NCI-H128 (cell line): Measurements from ENCODE around the gene CD59.
"Not testable (repeated sequence)": the region's sequence is repeated elsewhere in the genome, so short reads cannot be mapped to it uniquely, and the experiment has no call there.

Experiments
- DNase-seq: peaks from one replicate; lab custom pipeline; 2025; ENCODE audit not compliant: unreplicated experiment; lab: John Stamatoyannopoulos, UW

CD59 gene

DNA sequence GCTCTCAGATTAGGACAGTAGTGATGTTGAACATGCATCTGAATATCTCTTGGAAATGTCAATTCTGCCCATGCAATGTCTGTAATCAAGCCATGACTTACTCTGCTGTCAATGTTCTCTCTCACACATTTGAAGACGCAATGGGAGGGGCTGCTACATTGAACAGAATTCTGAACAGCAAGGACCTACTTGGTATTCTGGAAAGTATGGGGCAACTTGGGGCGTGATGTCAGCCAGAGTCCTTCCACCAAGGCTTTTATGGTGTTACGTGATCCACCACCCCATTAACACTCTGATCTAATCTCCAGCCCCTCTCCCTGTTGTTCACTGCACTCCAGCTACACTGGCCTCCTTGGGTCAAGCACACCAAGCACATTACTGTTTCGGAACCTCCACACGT is 7.1 kb upstream of the CD59 start:
- DNase-seq, result no peak

DNA sequence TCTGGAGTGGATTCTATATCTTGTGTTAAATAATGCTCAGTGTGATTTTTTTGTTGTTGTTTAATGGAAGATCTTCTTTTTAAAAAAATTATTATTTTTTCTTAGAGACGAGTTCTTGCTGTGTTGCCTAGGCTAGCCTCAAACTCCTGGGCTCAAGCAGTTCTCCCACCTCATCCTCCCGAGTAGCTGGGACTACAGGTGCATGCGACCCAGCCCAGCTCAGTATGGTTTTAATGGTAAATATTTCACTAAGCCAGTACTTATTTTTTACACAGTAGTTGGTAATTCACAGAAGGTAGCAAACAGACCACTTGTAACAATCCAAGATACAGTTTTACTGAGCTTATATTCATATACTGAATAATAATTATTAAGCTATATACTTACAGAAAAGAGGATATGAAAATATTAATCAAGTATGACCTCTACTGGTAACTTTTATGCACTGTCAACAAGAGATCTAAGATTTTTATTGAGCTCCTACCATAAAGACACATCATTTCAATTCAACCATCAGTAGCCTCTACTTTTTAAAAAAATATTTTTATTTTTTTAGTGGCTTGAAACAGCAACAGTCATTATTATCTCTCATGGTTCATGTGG is 6.1 kb upstream of the CD59 start:
- DNase-seq, result no peak

DNA sequence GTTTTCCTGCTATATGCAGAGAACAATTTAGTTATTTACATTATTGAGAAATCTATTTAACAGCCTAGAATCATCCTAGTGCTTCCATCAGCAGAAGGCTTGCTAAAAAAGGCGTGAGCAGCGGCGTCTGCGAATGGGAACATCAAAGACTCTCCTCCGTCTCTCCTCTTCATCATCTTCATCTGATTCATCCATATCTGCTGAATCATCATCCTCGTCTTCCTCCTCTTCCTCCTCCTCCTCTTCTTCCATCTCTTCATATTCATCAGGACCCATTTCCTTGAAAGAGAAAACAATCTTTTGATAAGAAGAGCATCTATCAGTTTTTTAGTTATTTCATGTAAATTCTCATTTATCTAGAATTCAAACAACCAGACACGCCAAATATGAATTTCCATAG is 5.6 kb upstream of the CD59 start:
- DNase-seq, result no peak

DNA sequence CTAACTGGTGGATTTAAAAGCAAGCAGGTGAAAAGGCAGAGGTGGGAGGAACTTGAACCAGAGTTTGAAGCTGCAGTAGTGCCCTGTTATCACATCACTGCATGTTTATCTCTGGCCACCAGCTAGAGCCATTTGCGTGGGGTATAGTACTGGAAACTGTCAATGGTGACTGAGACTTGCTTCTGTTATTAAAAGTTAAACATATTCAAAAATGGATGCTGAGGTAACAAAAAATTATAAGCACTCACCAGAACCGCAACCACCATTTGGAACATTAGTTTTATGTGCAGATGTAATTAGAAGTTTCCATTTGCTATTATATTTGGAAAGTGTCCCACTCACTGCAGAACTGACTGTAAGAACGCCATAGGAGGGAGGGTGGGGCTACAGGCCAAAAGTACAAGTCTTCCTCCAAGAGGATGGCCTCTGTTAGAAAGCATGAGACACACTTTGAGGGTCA is 1.2 kb upstream of the CD59 start:
- no peak for DNase-seq

DNA sequence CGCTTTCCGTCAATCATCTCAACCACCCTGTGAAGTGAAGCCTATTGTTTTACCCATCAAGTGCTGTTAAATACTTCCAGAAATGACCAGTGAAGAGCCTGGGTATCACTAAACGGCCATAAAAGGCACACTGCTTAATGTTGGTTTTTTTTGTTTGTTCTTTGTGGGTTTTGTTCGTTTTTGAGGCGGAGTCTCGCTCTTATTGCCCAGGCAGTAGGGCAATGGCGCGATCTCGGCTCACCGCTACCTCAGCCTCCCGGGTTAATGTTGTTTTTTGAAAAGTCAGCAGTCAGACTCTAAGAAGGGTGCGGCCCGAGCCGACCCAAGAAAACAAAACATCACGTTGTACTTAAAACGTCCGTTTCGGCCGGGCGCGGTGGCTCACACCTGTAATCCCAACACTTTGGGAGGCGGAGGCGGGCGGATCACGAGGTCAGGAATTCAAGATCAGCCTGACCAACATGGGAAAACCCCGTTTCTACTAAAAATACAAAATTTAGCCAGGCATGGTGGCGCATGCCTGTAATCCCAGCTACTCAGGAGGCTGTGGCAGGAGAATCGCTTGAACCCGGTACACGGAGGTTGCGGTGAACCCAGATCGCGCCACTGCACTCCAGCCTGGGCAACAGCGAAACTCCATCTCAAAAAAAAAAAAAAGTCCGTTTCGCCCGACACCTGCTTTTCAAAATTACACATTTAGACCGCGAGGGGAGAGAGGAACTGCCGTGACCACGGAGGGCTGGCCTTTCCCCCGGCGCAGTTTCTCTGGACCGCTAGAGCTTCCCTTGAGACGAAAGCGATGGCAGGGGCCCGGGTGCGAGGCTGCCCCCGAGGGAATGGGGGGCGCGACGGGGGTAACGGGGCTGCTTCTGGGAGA is 714 bp downstream of the CD59 start:
- no peak for DNase-seq

DNA sequence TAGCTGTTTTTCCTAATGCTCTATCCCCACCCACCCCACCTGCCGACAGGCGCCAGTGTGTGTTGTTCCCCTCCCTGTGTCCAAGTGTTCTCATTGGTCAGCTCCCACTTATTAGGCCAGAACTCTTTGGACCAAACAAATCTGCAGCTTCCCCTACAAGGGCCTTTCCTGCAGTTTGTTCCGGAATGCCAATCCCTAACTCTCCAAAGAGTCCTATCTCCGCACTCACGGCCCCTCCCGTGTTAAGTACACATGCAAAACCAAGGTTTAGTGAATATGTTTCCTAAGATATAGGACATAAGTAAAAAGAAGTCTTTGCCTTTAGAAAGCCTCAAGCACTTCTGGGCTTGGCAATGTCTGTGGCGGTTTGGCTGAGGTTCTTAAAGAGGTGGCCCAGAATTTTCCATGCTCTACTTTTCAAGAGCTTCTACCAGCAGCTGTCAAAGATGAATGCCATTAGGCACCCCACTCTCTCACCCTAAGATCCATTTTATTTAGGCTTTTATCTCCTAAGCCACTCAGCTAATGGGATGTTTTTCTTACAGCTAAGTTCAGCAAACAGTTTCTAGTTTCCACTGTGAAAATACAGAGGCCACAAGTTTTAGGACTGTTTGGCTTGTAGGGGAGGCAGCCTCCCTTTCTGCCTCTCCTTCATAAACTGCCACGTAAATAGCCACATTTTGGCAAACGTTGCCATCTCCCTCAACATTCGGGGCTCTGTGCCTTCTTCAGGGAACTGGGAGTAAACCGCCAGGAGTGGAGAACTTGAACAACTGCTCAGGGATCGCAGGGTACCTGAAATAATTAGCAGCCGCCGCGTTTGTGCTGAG is 1.6 kb downstream of the CD59 start:
- DNase-seq, result no peak

DNA sequence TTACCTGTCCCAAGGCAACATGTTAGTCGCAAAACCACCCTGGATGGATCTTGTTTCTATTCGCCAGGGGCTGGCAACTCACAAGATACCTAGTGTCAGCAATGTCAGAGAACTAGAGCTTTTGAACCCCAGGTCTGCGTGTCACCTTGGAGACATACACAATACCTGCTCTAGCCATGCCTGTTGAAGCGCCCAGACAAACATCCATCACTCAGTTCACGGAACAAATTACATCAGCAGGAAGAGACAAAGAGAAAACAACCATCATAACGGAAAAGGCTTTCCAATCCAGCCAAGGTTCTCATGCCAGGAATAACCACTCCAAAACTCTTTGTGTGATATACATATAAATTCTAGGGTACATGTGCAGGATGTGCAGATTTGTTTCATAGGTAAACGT is 2.2 kb downstream of the CD59 start:
- no peak for DNase-seq

DNA sequence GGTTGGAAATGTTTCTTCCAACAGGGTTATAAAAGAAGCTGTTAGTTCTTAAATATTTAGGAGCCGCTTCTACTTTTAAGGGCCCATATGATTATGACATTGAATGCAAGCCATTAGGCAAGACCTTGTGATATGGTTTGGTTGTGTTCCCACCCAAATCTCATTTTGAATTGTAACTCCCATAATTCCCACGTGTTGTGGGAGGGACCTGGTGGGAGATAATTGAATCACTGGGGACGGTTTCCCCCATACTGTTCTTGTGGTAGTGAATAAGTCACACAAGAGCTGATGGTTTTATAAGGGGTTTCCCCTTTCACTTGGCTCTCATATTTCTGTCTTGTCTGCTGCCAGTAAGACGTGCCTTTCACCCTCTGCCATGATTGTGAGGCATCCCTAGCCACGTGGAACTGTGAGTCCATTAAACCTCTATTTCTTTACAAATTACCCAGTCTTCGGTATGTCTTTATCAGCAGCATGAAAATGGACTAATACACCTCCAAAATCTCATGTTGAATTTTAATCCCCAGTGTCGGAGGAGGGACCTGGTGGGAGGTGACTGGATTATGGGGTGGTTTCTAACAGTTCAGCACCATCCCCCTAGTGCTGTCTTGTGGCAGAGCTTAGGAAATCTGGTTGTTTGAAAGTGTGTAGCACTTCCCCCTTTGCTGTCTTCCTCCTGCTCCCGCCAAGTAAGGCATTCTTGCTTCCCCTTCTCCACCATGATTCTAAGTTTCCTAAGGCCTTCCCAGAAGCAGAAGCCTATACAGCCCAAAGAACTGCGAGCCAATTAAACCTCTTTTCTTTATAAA is 4.3 kb downstream of the CD59 start:
- no peak for DNase-seq

DNA sequence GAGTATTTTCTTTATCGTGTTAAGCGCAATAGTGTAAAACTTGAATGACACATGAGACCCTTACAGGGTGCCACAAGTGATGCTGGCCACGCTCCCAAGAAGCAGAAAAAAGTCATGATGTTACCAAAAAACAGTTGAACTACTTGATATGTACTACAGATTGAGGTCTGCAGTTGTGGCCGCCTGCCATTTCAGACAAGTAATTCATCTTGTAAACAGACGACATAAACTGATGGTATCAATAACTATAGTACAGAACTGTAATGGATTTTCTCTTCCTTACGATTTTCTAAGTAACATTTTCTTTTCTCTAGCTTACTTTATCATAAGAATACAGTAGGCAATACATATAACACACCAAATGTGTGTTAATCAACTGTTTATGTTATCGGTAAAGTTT is 5.5 kb downstream of the CD59 start:
- no peak for DNase-seq

DNA sequence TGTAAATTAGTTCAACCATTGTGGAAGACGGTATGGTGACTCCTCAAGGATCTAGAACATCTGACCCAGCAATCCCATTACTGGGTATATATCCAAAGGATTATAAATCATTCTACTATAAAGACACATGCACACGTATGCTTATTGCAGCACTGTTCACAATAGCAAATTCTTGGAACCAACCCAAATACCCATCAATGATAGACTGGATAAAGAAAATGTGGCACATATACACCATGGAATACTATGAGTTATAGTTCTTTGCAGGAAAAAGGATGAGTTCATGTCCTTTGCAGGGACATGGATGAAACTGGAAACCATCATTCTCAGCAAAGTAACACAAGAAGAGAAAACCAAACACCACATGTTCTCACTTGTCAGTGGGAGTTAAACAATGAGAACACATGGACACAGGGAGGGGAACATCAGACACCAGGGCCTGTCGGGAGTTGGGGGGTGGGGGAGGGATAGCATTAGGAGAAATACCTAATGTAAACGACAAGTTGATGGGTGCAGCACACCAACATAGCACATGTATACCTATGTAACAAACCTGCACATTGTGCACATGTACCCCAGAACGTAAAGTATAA is 7.1 kb downstream of the CD59 start:
- not testable (repeated sequence) for DNase-seq

DNA sequence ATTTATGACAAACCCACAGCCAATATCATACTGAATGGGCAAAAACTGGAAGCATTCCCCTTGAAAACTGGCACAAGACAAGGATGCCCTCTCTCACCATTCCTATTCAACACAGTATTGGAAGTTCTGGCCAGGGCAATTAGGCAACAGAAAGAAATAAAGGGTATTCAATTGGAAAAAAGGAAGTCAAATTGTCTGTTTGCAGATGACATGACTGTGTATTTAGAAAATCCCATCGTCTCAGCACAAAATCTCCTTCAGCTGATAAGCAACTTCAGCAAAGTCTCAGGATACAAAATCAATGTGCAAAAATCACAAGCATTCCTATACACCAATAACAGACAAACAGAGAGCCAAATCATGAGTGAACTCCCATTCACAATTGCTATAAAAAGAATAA is 8.7 kb downstream of the CD59 start:
- DNase-seq, result not testable (repeated sequence)

DNA sequence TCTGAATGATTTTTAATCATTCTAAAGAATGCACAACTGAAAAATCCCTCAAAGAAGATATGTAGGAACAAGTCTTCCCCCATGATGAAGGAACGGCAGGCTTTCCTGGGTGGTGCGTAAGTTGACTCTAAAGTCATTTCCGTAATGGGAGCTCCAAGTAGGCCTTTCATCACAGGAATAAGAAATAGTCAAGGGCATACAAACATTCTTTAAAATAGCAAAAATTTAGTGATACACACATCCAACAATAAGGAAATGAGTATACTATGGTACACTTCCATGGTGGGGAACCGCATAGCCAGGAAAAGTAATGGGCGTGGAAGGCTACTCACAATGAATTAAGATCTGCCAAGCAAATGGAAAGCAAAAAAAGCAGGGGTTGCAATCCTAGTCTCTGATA is 10.7 kb downstream of the CD59 start:
- DNase-seq, result no peak

DNA sequence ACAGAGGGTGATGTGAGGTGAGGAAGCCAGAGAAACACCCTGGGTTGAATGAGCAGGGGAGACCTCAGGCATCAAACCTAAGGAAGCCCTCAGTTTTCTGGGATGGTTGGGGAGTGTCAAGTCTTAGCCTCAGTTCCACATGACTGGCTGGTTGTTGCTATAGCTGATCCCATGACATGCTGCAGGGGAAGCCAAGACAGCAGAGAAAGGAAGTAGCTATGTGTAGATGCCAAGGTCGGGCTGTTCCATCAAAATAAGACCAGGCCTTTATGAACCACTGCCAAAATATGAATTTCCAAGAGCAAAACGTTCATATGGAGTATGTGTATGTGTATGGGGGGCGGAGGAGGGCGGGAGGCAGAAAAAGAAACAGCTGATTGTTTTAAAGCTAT is 11.6 kb downstream of the CD59 start:
- DNase-seq, result no peak

DNA sequence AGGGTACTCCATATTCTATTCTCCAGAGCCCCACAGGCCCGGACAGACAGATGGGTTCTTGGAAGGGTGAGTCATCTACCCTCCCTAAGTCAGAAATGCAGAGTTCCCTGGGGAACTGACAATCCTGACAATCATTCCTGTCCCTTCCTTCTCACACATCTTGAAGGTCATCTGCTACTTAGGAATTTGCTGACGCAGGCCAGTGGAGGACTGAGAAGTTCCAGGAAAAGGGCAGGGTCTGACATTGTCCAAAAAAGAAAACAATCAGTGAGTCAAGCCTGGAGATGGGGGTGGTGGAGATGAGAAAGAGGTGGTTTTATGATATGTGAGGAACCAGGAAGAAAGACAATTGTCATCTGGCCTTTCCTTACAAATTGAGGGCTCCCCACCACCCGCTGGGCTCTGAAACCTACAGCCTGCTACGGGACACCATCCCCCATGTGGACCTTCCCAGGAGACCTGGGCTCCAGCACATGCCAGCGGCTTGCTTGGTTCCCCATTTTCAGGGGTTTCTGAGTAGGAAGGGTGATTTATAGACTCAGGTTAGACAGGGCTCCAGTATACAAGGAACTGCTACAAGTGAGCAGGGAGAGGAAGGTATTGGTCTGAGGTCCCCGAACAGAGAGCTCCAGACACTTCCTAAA is 12.9 kb downstream of the CD59 start:
- no peak for DNase-seq

DNA sequence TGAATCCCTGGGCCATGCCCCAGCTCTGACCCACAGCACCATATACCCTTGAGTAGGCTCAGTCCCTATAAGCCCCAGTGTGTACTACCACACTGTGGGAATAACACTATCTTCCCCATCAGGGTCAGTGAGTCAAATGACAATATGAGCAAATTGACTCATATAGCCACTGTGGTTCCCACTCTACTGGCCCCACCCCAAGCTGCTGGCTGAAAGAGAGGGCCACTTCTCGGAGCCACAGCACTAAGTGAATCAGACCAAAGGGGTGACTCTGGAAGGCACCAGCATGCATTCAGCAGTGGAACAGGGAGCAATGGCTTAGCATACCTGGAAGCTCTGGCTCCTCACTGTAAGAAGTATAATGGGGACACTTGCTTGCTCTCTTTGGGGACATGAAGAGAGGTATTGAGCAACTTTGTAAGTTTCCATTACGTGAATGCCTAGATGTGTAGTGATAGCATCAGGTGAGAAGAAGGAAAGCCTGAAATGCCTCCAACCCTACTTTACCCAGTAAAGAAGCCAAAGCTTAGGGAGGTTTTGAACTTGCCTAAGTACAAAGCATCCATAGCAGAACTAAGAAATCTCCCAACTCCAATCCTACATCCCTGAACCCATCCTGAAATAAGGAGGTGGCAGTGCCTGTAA is 13.5 kb downstream of the CD59 start:
- no peak for DNase-seq

DNA sequence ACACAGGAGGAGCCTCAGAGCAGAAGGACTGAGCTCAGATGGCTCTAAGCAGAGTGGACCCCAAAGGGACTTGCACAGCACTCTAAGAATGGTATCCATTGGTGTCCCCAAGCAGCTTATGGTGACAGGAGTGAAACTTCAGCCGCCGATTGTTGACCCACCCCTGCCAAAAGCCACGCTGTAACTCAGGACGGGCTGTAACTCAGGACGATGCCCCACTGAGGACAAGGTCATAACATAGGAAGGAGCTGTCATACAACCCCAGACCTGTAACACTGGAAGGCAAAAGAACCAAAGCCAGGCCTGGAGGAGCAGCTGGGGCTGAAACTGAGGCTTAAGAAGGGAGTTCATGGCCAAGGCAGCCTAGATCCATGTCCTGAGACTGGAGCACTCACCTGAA is 14.2 kb downstream of the CD59 start:
- no peak for DNase-seq

DNA sequence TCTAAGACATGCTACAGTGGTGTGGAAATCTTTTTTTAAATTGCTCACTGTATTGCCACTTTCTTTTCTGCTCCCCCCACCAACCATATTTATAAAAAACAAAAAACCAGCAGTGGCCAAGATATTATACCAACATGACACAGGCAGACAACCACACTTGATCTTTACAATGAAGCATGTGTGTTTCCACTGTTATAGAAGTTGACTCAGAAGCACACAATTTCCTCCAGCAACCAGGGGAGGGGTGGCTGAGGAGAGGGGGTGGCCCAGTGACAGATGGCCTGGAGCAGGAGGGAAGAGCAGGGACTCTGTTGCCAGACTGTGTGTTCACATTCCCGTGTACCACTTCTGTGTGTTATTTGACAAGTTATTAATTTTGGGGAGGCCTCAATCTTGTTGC is 14.8 kb downstream of the CD59 start:
- DNase-seq, result no peak

DNA sequence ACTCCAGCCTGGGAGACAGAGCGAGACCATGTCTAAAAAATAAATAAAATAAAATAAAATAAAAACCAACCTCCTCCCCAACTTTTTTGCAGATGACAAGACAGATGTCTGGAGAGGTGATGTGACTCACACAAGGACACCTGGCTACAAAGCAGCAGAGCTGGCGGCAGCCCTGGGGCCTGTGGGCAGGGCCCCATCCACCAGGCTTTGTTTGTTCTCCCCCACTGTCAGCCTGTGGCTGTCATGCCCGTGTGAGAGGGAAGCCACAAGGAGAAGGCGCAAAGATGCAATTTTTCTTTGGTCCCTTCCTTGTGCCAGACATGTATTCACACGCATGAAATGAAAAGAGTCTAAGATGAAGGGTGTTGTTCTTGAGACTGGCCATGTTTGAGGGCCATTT is 16.6 kb downstream of the CD59 start:
- DNase-seq, result no peak

DNA sequence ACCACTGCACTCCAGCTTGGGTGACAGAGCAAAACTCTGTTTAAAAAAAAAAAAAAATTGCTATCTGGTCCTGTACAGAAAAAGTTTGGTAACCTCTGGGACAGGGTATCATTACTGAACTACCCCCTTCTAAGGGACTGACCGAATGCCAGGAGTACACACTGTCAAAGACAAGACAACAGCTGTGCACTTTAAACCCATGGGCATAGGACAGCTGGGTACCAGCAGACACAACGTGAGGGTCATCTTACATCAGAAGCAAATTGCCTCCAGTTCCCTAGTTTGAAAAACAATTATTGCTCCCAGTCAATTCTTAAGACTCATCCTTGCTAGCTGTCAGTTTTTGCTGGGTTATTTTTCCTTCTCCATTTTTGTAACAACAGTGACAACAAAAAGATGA is 17.8 kb downstream of the CD59 start:
- no peak for DNase-seq

DNA sequence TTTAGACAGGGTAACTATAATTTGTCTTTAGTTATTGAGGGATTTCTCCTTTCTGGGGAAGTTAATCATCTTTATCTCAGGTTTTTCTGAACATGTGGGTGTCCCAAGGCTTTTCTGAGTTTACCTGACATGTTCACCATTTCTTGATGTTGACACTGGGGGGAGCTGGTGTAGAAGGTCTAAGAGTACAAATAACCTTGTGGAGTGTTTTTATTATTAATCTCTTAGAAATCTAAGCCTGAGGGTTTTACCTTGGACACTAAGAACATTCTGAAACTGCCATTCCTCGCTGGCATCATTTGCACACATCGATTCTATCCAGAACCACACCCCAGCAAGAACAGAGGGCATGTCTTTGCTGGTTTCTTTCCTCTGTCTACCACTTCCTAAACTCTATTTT is 20.0 kb downstream of the CD59 start:
- no peak for DNase-seq
